NCI-H1436 (cell line): Measurements from ENCODE around the gene P2RX3.

Source experiments
- DNase-seq: peaks from one replicate; lab custom pipeline; 2025; lab: John Stamatoyannopoulos, UW

P2RX3 gene

GRCh38 chr11:57373146-57373545, 35.0 kb downstream of the P2RX3 start:
- DNase-seq, result no peak

DNA sequence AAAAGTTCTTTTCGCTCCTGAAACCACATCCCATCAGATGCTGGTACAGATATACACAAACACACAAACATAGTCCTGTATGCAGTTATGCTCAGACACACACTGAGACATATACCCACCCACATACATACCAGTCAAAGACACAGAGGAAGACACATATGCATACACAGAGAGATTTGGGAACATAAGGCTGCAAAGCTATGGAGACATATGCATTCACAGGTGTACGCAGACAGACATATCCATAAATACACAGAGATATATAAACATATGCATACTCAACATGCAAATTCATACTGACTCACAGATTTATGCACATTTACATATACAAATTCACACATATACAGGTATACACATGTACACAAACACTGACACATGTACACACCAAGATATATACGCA, 36.8 kb downstream of the P2RX3 start:
- no peak for DNase-seq

DNA sequence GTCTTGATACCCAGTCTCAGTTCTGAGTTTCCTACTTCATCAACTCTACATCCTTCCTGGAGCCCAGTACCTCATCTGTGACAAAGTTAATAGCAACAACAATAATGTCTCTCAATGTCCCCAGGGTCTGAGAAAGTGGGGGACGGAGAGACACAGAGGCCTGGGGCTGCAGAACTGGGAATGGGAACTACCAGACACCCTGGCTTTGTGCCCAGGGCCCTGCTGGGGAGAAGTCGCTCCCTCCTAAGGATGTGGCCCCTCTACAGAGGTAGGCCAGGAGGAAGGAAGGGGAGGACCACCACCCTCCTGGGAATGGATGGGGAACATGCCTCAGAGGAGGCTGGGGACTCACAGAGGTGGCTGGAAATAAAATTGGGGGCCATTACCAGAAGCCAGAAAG, 37.3 kb downstream of the P2RX3 start:
- DNase-seq, result no peak

GRCh38 chr11:57376095-57377090, 38.2 kb downstream of the P2RX3 start:
- no peak for DNase-seq

DNA sequence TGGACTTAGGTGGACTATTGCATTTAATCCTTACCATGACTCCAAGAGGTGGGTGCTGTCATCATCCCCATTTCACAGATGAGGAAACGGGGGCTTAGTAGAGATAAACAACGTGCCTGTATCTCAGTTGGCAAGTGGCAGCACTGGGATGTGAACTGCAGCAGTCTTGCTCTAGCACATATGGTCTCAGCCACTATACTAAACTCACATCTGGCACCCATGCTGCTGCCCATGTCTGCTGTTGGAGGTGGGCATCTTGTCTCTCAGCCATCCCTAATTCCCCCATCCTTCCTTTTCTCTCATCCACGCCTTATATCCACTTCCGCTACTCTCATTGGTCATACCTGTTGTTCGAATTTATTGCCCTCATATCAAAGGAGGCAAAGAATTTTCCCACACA, 39.0 kb downstream of the P2RX3 start:
- no peak for DNase-seq

DNA sequence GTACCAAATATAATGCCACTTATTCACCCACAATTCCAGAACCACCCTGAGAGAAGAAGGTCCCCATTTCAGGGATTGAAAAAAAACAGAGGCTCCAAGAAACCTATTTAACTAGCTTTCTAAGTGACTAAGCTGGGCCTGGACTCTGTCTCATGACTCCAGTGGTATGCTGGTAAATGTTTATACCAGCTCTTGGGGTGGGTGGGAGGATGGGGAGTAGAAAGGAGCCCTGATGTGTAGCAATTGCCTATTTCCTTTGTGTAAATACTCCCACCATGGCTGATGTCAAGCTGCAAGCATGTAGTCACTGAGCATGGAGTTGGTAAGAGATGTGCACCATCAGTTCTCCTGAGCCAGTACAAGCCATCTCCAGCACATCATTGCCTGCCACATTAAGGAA, 40.0 kb downstream of the P2RX3 start:
- DNase-seq, result no peak

- no peak for DNase-seq
Measured at GRCh38 chr11:57379732-57380131, 41.6 kb downstream of the P2RX3 start.

DNA sequence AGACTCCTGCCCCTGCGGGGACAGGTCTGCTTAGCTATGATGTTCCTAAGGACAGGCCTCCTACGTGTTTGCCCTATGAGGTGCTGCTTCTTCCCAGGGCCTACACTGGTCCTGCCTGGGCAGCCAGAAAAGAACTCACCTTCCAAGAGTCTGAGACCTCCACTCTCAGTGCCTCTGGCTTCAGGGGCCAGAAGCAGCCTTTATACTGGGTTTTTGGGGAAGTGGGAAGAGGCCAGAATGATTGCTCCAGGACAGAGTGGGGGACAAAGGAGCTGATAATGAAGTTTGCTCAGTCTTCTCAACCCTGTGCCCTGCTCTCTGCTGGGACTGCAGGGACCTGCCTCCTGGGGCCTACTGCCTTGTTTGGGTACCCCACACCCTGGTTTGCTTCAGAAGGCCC, 42.8 kb downstream of the P2RX3 start, which contains the start of gene PRG3:
Gene PRG3 (minus strand): TSS at position 176 of the 400 bp plus-strand sequence. CDS start 442 bp downstream, outside the sequence.
- no peak for DNase-seq

- DNase-seq, result no peak
Measured at GRCh38 chr11:57386178-57386940, 48.2 kb downstream of the P2RX3 start.

DNA sequence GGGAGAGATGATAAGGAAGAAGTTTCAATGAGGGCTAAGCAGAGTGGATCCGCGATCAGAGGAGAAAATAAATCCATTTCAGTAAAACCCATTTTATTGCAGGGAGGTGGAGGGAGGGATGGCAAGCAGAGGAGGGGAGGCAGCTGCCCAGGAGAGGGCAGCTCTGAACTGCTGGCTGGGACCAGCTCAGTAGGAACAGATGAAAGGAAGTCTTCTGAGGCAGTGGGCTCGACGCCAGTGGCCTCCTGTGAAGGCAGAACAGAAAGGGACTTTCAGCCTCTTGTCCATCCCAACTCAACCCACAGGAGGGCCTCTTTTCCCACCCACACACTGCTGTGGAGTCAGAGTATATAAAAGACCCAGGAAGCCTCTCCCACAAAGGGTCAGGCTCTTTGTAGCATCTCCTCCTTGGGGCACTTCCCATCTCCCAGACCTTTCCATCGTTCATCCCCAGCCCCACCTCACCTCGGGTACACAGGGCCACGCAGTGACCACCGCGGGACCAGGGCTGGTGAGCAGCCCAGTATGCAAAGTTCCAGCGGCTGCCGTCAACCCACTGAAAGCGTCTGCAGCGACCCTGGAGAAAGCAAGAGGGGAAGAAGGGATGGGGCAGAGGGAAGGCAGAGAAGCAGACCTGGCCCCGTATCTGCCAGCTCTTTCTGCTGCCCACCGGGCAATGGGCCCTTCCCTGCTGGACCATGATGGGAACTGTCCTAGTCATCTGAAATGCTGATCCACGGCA, 49.3 kb downstream of the P2RX3 start:
- DNase-seq, result no peak

- DNase-seq, result no peak
Measured at GRCh38 chr11:57390535-57390934, 52.4 kb downstream of the P2RX3 start, which contains the start of gene PRG2. PRG2 (minus strand) TSS chr11:57390650; CDS start chr11:57389944, 706 bp downstream.

DNA sequence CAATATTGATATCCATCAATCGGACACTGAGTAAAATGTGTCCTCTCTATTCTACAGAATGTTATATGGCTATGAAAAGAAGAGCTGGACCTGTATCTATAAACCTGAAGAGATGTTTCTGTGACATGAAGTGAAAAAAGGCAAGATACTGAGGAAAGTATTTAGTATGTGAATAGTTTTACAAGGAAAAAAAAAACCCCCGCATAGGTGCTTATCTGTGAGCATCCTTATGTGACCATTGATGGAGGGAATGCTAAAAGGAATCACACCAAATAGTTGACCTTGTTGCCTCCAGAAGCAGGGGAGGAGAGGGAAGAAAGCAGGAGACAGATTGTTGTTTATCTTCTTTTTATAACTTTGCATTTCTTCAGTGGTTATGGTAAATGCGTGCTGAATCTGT, 53.0 kb downstream of the P2RX3 start:
- no peak for DNase-seq

DNA sequence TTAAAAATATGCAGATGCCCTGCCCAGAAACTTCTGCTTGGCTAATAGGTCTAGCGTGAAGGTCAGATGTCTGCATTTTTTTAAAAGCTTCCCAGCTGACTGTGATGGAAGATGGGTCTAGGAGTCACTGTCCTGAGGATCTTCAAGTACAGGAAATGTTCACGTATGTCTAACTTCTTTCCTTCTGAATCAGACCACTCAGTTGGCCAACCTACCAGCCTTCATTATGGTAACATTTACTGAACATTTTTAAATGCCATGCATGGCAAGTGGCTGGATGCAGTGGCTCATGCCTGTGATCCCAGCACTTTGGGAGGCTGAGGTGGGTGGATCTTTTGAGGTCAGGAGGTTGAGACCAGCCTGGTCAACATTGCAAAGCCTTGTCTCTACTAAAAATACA, 53.4 kb downstream of the P2RX3 start:
- DNase-seq, result no peak

GRCh38 chr11:57392066-57392762, 54.1 kb downstream of the P2RX3 start:
- no peak for DNase-seq

DNA sequence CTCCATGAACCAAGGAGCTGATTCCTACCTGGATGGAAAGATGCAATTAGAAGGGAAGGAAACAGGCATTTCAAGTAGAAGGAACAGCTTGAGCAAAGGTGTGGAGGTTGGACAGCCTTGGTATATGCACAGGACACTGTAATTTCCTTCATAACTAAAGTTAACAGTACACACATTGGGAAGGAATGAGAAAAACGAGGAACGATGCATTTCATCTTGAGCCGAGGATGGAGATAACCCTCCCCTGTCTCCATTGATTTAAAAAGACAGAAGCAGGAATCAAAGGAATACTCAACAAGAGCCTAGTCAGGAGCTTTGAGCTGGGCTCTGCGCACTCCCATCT, 54.6 kb downstream of the P2RX3 start:
- DNase-seq, result no peak

DNA sequence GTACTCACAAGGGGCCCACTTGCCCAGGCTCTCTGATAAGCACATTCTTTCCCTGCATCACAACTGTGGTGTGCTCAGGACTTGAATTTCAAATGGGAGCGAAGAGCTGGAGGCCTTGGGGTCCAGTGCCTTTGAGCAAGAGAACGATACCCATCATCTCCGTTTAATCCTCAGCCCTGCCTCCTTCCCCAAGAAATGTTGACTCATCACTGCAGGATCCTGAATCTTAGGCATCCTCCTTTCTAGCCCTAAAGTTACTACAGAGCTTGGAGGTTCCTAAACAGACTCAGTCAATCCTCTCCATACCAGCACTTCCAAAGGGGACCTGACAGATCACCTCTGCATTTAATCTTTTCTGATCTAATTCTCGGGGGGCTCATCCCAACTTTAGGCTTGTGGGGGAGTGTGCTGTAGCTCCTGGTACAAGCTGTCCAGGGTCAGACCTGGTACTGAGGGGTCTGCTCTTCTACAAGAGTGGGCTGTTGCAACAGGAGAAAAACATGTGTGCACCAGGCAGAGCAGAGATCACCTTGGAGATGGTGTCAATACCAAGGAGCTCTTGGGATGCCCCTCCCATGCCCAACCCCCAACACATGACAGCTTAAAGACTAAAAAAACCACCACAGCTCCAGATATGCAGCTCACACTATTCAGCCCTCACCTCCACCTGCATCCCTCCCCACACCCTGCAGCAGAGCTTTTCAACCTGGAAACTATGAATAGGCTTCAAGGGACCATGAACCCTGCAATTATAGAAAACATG, 56.2 kb downstream of the P2RX3 start:
- no peak for DNase-seq

GRCh38 chr11:57395905-57396623, 57.9 kb downstream of the P2RX3 start:
- no peak for DNase-seq

DNA sequence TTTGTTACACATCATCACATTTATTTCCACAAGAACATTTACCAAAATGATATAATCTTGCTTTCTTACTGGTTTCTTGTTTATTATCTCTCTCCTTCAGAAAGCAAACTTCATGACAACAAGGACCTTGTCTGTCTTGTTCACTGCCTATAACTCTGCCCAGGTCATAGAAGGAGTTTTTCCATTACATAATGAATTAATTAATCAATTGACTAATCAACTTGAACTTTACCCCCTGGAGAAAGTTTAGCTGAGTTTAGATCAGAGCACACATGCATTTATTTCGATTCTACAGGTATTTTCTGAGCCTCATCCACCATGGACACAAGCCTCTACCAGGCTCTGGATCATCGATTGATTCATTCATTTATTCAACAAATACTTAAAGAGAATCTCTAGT, 58.6 kb downstream of the P2RX3 start:
- DNase-seq, result no peak

DNA sequence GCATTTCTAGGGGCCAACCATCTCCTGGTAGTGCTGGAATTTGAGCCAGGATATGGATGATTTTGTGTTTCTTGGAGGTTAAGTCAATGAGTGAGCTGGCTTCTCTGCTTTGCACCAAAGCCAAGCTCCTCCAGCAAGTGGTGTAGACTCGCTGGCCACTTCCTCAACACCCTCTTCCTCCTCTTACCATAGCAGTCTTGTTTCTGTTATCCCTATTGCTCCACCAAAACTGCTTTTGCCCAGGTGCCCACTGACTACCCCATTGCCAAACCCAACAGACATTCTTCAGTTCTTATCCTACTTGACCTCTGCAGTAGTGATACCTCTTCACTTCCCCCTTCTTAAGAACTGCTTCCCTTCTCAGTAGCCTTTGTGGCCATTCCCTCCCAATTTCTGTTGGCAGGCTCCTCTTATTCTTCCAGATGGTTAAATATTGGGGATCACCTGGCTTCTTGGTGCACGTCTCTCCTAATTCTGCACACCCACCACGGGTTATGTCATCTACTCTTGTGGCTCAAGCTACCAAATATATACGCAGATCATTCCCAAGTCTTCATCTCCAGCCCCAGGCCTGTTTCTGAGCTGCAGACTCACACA, 59.3 kb downstream of the P2RX3 start:
- DNase-seq, result no peak

DNA sequence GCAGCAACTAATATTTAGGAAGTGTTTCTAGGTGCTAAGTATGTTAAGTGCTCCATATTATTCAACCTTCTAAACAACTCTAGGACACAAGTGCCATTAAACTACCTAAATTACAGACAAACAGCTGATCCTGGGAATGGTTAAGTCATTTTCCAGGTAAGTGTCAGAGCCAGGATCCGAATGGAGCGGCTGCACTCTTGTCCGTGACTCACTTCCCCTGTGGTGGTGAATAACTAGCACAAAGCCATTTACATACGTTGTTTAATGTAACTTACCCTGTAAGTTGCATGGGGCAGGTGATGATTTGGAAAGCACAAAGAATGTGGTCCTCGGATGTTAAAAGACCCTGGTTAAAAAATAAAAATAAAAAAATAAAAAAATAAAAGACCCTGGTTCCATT, 61.1 kb downstream of the P2RX3 start:
- DNase-seq, result no peak
